GM21825 (cell line): ENCODE data around the gene RAB15.

Source experiments
- ATAC-seq: cut with Tn5 transposase; IDR thresholded peaks from one replicate; pipeline ENCODE4 v1.9.1; 2021; ENCODE audit warnings: mild to moderate bottlenecking, moderate library complexity; ENCODE audit not compliant: unreplicated experiment

The RAB15 gene

DNA sequence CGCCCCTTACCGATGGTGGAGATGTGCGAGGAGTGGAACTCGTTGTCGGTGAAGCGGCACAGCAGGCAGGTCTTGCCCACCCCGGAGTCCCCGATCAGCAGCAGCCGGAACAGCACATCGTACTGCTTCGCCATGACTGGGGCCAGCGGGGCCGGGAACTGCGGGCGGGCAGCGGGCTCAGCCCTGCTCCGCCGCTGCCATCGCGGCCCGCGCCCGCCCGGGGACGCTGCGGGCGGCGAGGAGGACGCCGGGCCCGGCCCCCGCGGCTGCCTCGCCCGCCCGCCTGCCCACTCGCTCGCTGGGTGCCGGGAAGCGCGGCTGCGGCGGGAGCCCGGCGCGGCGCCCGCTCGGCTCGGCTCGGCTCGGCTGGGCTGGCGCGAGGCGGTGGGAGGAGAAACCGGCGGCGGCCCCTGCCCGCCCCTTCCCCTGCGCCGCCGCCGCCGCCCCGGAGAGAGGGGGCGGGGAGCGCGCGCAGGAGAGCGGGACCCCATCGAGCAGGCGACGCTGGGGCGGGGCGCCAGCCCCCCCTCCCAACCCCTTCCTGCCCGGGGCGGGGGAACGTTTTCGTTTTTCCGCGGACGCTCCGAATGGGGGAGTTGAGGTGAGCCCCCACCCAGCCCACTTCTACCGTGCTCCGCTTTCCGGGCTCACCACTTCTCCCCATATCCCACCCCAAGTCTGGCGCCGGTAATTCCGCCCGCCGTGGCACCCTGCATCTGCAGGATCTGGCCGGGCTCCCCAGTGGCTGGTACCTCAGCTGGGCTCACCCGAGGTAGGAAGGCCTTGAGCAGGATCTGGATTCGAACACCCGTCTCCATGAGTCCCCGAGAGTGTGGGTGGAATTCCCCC, at the start of gene RAB15:
RAB15 (minus strand) TSS at position 394 of the 849 bp plus-strand sequence; CDS start at position 134, 260 bp downstream.
- ATAC-seq: no peak

DNA sequence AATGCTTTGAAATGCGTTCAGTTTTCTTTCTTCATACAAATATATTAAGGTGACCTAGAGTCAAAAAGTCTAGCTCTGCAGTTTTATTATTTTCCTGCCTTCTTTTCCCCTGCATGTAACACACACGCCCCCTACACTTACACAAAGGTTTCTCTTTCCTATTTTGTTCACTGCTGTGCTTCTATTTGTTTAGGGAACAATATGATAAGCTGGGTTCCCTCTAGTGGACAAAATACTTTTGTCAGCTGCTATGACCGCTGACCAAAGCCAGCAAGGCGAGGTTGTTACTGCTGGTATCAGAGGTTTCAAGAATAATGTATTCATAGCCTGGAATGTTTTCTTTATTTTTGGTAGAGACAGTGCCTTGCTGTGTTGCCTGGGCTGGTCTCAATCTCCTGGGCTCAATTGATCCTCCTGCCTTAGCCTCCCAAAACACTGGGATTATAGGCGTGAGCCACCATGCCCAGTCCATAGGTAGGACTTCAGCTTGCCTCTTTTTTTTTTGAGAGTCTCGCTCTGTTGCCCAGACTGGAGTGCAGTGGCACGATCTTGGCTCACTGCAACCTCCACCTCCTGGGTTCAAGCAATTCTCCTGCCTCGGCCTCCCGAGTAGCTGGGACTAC, 47.9 kb upstream of the RAB15 start:
- no peak for ATAC-seq

DNA sequence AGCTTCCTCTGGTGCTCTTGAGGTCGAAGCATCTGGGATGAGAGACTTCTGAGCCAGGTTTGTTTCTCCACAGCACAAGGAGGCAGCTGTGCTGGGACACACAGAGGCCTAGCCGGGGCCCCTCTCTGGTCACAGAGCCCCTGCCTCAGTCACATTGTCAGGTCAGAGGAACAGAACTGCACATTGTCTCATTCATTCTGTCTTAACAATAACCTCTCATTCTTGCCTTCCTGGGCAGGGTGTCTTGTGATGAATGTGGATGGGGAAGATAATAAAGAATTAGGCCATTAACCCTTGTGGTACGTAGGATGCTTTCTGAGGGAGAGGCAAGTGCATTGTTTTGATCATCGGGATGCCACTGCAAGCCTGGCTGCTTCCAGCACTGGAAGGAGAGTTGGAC, 44.3 kb upstream of the RAB15 start:
- ATAC-seq: no peak

DNA sequence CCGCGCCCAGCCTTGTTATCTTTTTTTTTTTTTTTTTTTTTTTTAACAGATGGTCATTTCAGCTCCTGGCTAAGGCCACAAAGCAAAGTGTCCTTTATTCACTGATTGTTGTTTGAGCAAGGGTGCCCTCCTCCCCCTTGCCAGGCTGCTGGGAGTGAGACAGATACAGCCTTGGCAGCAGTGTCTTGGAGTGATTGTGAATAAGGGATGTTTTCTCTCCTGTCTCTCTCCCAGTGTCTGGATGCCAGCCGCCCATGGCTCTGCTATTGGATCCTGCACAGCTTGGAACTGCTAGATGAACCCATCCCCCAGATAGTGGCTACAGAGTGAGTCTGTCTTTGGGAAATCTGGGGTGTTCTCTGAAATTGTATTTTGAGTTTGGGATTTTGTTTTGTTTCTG, 43.3 kb upstream of the RAB15 start:
- no peak for ATAC-seq

DNA sequence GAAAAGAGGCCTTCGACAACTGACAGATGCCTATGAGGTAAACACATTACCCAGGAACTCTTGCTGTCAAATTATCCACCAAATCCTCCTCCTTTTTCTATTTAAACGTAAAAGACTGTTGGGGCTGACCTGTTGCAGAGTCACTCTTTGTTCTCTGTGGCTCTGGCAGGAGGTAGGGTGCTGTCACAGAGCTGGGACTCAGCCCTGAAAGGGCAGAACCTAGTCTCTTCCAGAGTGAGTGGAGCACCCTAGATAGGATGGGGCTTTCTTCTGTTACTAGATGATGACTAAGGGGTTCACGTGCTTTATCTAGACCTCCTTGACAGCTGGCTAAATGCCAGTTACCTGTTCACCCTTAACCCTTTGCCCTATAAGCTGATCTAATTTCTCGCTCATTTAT, 40.2 kb upstream of the RAB15 start:
- ATAC-seq: no peak

DNA sequence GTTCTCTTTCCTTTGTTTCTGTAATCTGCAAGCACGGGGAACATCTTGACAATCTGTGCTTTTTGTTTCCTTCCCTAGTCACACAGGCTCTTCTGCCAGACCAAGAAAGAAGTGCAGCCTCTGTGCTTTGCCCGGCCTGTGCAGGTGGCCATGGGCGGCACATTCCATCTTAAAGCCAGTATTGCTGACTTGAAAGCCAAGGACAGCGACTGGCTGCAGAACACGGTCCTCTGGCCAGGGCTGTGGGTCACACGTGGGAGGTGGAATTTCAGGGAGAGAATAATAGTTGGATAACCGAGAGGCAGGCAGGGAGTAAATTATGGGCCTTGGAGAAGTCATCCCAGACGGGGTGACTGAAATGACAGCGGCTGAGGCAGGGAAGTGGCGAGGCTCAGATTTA, 39.4 kb upstream of the RAB15 start:
- no peak for ATAC-seq

DNA sequence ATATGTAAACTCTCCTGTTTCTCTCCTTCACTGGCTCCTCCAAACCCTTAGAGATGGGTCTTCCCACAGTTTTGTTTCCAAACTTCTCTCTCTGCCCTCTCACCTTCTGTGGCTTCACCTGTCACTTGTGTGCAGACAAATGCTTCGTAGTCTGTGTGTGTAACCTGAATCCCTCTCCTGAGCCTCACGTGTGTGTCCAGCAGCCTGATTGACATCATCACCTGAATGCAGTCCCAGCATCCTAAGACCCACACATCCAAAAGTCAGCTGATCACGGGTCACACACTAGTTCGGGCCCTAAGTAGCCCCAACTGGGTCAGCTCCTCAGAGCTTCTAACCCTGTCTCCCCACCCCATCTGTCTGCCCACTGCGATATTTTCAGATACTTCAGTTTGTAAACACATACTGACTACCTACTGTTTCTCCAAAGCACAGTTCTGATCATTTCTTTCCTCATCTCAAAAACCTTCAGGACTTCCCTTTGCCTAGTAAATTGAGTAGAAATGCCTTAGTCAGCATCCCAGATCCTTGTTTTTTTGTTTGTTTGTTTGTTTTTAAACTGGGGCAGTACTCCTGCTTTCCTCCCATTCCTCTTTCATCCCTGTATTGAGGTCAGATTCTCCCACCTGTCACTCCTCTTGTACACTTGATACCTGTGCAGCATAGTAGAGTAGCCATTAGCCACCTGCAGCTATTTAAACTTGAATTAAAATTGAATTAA, 38.2 kb upstream of the RAB15 start:
- no peak for ATAC-seq

DNA sequence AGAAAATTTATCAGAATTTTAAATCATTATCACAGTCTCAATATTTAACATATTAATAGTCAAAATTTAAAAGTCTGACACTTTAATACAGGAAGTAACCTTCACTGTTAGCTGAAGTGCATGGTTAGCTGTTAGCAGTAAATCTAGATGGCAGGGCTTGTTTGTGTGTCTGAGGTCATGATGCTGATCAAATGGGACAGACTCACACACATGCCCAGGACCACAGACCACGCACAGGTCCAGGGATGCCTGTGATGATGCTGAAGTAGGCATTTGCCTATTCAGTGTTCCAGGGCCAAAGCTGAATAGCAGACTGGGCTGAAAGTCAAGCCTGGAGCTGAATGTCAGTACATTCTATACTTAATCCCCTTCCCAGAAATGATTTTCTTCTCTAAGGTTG, 35.1 kb upstream of the RAB15 start:
- no peak for ATAC-seq

DNA sequence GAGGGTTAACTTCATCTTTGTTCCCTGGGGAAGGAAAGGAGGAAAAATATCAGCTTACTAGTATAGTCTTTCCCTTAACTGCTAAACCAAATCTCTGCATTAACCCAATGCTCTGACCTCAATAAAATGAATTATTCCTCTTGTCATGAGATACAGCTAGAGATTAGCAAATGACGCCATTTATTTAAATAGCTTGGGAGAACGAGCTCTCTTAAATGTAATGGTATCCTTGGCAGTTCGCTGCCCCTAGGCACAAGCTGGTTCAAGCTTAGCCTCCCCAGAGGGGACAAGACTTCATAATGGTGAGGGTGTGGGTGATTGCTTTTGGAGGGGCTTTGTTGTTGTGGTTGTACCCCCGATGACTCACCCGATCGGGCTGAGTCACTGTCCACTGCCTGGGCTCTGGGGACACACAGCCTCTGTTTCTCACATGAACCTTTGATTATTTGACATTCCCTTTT, 34.2 kb upstream of the RAB15 start:
- ATAC-seq: no peak

DNA sequence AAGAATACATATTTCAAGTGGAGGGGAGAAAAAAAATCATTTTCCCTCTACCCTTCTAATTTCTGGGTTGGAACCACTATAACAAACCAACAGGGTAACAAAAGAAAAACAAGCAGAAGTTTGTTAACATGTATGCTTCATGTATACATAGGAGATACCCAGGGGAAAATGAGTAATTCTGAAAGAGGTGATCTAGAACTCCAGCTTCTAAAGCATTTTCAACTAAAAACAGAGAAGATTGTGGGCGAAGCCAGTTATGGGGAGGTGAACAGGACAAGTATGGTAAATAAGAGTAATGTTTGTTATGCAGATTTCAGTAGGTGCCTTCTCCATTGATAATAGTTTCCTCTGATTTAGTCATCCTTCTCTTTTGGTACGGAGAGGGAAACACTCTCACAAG, 31.3 kb upstream of the RAB15 start:
- no peak for ATAC-seq

DNA sequence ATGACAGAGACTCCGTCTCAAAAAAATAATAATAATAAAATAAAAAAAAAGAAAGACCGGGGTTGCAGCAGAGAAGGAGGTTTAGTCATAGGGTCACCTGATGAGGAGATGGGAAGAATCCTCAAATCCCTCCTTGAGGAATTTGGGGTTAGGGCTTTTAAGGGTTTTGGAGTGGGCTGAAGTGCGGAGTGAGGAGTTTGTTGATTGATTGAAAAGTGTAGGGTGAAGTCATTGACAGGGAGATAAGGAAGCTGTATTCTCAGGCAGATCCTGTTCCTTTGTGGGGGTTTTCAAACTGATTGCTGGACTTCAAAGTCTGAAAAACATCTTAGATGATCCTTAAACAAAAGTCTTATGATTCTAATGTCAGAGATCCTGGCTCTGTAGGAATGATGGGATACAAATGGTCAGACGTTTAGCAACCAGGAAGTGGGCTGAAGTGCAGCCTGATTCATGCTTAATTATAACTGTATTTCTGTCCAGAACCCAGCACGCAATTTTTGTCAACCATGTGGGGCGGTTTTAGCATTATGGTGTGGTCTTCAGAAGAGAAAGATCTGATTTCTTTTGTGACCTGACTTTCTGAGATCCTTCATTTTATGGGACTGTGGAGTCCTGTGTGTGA, 30.6 kb upstream of the RAB15 start:
- ATAC-seq: no peak

DNA sequence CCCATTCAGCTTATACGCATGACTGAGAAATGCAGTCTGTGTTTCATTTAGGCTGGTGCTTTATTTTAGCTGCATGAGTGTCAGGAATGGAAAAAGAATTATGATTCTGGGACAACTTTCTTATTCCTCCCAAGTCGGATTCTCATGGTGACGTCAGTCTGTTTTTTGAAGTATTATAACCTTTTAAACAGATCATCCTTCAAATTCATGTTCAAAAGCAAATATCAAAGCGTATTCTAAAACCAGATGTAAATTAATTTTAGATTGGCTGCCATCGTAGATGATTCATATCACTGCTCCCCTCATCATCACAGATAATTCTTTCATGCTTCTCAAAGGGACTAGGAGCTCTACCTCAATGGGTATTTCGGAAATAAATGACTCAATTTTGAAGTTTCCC, 29.6 kb upstream of the RAB15 start:
- ATAC-seq: no peak

DNA sequence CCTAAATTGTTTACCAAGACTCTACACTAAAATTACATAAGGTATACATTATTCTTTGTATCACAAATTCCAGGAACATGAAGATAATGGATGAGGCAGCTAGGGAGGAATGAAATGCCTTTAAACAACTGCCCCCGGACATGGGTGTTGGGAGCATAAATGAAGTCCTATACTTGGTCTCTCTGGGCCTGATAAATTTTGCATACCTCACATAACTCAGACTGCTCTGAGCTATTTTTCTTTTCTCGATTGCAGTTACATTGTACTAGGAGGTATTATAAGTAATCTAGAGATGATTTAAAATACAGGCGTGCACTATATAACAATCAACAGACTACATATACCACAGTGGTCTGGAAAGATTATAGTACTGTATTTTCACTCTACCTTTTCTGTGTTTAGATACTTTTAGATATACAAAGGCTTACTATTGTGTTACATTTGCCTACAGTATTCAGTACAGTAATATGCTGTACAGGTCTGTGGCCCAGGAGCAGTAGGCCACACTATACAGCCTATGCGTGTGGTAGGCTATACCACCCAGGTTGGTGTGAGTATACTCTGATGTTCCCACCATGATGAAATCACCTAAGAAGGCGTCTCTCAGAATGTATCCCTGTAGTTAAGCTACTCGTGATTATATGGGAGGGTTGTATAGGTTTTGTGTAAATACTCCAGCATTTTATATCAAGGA, 28.9 kb upstream of the RAB15 start:
- no peak for ATAC-seq

DNA sequence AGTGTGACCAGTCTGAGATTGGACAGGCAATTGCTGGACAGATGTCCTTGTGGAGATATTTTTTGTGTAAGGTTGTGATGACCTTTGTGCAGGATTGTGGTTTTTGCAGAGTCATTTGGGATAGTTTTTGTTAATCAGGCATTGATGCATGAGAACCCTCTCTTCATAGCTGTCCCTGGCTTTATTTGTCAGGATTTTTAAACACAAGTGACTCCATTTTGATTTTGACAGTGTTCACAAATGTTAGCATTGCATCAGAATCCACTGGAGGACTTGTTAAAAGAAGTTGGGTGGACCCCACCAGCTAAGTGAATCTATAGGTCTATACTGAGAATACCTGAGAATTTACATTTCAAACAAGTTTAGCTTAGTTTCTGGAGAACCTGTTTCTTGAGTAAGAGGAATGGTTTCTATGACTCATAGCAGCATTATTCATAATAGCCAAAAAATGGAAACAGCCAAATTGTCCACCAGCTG, 26.4 kb upstream of the RAB15 start:
- no peak for ATAC-seq

DNA sequence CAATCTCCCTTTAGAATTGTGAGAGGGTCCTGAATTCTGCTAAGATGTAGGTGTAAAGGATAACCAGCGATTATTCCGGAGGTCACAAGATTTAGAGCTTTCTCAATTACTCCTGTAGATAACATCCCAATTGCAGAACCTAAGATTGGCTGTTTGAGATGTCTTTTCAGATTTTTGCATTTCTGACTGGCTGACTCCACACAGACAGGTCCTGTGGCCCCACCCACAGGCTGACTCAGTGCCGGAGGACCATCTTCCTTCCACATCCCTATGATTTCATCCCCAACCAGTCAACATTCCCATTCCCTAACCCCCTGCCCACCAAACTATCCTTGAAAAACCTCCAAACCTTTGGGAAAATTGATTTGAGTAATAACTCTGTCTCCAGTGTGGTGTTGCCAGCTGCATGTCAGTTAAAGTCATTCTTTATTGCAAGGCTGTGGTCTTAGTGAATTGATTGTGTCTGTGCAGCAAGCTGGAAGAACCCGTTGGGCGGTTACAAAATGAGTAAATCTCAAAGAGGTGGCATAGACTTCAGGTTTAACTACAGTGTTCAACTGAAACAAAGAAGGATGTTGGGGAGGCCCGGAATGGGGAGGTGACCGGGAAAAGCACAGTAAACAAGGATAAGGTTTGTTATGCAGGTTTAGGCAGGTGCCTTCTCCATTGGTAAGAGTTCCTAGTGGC, 25.1 kb upstream of the RAB15 start:
- ATAC-seq: no peak

DNA sequence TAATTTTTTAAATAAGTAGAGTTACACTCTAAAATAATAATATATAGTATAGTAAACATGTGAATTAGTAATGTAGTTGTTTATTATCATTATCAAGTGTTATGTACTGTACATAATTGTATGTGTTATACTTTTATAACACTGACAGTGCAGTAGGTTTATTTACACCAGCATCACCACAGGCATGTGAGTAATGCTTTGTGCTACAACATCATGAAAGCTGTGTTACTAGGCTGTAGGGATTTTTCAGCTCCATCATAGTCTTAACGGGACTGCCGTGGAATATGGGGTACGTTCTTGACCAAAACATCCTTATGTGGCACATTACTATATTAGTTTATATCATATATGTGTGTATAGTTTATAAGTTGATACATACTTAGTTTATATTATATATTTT, 23.2 kb upstream of the RAB15 start:
- no peak for ATAC-seq

DNA sequence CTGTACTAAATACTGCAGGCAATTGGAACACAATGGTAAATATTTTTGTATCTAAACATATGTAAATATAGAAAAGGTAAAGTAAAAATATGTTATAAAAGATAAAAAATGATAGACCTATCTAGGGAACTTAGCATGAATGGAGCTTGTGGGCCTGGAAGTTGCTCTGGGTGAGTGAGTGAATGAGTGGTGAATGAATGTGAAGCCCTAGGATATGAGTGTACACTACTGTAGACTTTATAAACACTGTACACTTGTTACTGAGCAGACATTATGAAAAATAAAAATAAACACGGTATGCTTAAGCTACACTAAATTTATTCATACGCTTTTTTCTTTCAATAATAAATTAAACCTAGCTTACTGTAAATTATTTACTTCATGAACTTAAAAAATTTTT, 22.4 kb upstream of the RAB15 start:
- no peak for ATAC-seq

DNA sequence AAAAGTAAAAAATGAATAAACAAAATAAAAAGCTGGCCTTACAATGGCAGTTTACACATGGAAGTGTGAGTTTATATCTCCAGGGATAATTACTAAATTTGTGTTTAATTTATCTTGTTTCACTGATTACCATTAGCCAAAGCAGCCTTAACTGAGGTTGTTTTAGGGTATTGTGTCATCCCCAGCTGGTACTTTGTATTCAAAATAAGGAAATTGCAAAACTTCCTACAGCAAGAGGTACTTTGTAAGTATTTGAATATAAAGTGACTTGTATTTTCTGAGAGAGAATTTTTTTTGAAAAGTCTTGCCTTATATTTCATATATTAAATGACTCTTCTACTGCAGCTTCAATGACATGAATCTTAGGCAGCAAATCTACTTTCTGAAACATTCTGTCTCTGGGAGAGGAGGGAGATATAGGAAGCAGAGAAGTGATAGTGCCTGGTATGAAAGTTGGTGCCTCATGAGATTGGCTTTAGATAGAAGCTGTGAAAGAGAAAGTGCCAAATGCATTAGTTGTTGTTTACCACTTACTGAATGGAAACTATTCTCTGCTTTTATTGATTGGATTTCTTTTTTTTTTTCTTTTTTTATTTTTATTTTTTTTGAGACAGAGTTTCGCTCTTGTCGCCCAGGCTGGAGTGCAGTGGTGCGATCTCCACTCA, 21.3 kb upstream of the RAB15 start:
- no peak for ATAC-seq

DNA sequence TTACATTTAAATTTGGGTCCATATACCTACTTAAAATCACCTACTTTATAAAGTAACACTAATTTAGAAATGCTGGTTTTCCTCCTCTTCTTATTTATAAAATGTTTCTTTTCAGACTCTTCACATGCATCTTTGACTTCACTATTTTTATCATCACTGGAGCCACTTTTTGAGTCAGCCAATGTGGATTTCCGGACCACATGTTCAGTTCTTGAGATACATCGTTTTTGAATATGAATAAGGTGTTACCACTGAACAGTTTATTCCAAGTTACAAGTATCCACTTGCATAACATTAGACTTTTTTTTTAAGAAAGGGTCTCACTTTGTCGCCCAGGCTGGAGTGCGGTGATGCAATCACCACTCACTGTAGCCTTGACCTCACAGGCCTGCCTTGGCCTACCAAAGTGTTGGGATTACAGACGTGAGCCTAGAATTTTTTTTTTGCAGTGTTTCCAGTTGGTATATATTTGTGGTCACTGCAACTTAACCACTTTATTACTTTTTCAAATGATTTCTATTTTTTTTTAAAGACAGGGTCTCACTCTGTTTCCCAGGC, 20.3 kb upstream of the RAB15 start:
- ATAC-seq: no peak
